Raji (cell line): Measurements from ENCODE around the gene CAPN12.

Experiments
- POLR2A ChIP-seq: IDR thresholded peaks from 2 replicates; pipeline ENCODE4 v1.6.1; 2011; ENCODE audit warnings: low read depth, low read length, control low read depth; ENCODE audit not compliant: insufficient read depth

CAPN12 gene

GRCh38 chr19:38720559-38721236, 23.6 kb downstream of the CAPN12 start:
- TF ChIP-seq POLR2A, result no peak

GRCh38 chr19:38719761-38720558, 24.3 kb downstream of the CAPN12 start:
- no peak for TF ChIP-seq POLR2A

DNA sequence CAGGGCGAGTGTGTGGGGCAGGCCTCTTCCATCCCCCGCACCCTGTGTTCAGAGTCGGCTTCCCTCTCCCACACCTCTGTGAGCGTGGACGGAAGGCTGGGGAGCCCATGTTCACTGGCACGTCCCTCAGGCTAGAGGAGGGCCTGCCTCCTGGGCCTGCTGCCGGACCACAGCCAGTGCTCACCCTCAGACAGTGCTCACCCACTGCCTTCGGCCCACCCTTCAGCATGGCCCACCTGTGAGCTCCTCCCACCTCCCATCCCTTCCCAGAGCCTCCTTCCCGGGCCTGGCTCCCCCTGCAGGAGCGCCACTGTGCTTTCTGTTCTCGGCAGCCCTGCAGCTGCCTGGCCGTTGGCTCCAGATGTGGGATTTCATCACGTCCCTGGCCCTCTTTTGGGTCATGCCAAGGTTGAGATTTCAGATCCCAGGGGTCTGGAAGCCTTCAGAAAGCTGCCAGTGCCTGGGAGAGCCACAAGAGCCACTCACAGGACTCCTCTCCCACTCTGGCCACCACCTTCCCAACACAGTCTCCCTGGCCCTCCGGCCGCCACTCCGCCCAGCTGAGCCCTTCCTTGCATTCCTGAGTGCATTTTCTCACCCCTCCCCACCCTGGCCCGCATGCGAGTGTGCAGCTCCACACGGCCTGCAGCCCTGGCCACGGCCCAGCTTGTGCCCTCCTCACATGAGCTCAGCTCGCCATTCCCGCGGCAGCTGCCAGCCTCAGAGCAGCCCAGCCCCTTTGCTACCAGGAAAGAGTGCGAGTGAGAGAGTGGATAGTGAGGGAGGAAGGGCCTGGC, 25.3 kb downstream of the CAPN12 start:
- TF ChIP-seq POLR2A, result no peak

DNA sequence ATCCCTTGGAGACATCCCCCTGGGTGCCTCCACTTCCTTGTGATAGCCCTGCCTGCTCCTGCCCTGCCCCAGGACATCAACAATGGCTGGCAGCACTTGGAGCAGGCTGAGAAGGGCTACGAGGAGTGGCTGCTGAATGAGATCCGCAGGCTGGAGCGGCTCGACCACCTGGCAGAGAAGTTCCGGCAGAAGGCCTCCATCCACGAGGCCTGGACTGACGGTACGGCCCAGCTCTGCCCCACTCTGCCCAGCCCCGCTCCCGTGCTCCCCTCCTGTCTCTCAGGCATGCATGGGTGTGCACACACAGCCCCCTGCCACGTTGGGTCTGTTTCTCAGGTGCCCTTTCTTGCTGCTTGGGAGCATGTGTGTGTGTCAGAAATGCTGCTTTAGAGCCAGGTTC, 26.4 kb downstream of the CAPN12 start:
- TF ChIP-seq POLR2A, result no peak

- TF ChIP-seq POLR2A, result no peak
Measured at GRCh38 chr19:38717051-38717450, 27.2 kb downstream of the CAPN12 start.

- TF ChIP-seq POLR2A, result no peak
Measured at GRCh38 chr19:38715555-38715954, 28.7 kb downstream of the CAPN12 start.

GRCh38 chr19:38714354-38714778, 29.9 kb downstream of the CAPN12 start:
- TF ChIP-seq POLR2A, result no peak

DNA sequence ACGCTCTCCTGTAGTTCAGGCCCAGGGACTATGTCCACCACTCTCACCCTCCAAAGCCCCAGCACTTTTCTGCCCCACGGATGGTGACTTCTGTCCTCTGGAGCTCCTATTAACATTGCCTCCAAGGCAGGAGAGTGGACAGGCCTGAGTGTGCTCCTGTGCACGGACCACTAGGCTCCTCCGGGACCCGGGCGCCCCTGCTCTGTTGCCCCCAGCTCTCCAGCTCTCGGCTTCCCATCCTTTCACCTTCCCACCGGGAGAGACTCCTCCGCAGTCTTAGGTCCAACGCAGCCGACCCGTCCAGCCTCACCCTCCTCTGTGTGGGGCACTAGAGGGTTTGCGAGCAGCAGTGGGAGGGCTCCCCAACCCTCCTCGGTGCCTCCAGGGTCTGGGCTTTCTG, 30.4 kb downstream of the CAPN12 start:
- TF ChIP-seq POLR2A, result no peak

- no peak for TF ChIP-seq POLR2A
Measured at GRCh38 chr19:38713227-38713649, 31.0 kb downstream of the CAPN12 start.

- no peak for TF ChIP-seq POLR2A
Measured at GRCh38 chr19:38712161-38712748, 32.0 kb downstream of the CAPN12 start.

DNA sequence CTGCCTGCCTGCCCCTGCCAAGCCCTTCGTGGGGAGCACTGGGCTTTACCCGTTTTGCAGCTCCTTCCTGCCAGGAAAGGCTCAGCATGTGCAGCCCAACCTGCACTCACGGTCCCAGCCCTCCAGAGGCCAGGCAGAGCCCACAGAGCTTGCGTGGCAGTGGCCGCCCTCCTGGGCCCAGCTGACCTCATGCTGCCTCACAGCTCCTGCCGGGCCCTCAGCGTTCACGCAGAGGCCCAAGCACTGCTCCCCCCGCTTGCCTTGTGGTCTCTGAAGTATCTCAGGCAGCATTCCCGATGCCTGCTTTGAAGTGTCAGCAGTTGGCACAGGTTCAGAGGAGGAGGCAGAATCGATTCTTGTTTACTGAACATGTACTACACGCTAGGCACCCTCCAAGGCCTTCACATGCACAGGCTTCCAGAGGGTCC, 32.5 kb downstream of the CAPN12 start:
- no peak for TF ChIP-seq POLR2A

DNA sequence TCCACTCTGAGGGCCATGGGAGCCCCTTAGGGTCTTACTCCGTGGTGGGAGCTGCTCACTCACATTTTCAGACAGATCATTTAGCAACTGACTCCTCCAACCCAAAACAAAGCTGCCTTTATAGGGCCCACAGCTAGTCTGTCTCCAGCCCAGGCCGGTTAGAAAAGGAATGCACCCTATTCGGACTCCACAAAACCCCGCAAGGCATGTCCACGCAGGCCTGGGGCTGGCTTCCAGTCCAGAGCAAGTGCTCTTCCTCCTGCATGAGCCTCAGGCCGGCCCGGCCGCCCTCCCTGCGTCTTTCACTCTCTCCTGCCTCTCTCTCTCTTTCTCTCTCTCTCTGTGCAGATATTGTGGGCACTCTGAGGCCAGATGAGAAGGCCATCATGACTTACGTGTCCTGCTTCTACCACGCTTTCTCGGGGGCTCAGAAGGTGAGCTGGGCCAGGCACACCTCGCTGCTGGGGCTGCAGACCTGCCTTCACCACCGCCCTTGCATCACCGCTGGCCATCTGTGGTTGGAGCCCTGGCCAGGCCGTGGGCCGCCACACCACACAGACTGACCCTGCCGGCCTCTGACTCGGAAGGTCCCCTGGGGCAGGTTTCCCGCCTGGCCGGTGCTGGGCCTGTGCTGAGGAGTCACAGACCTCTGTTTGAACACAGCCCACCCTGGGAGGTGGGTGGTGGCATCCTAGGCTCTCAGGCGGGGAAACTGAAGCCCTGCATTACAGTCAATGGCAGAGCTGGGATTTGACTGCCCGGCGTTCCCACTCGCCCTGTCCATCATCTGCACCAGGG, 33.1 kb downstream of the CAPN12 start:
- no peak for TF ChIP-seq POLR2A

DNA sequence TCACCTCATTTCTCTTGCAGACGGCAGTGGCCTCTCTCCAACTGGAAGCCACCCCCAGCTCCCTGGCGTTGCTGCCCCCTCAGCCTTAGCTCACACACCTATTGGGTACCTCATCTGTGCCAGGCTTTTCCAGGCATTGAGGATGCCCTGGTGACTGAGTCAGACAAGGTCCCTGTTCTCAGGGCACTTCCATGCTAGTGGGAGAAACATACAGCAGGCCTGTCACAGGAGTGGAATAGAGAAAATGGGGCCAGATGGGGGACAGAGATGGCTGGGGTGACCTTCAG, 33.9 kb downstream of the CAPN12 start:
- no peak for TF ChIP-seq POLR2A

DNA sequence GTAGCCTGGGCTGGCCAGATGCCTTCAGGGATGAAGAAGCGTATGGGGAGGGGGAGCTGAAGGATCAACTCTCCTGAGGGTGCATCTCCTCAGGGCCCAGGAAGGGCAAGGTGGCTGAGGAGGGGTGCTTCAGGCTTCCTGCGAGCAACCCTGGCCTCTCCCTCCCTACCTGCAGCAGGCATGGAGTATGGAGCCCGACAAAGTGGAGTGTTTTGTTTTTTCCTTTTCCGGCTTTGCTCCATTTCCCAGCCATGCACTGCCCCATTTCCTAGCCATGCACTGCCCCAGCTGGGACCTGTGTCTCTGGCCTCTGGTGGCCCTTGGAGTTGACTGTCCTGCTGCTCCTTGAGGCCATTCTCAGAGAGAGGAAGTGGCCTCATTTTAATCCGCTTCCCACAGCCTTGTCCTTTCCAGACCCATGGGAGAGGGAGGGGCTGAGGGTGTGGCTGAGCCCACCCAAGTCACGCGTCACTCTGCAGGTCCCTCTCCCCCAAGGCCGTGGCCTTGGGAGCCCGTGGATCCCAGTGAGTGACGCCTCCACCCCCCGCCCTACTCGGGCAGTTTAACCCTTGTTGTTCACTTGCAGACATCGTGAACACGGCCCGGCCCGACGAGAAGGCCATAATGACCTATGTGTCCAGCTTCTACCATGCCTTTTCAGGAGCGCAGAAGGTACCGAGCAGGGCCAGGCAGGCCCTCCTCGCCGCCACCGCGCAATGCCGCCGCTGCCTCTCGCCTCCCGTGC, 34.4 kb downstream of the CAPN12 start:
- TF ChIP-seq POLR2A, result no peak
